PFSK-1 (cell line): Measurements from ENCODE around the gene RHO.

Source experiments
- POLR2AphosphoS5 ChIP-seq: IDR thresholded peaks from 2 replicates; pipeline ENCODE4 v1.6.1; 2012; ENCODE audit warnings: low read depth, mild to moderate bottlenecking, control low read depth, low read length, moderate library complexity
- REST ChIP-seq, 2 experiments: IDR thresholded peaks; 2 replicates each; pipeline versions ENCODE4 v1.6.1 to v1.8.0; 2011 to 2012; ENCODE audit warnings: low read depth in 2 of 2, low read length in 2 of 2, control low read depth in 1 of 2, inconsistent platforms in 1 of 2, mild to moderate bottlenecking in 1 of 2, moderate library complexity in 1 of 2; ENCODE audit not compliant: insufficient read depth in 1 of 2
- SIN3A ChIP-seq: IDR thresholded peaks from 2 replicates; pipeline ENCODE4 v1.6.1; 2012; ENCODE audit warnings: mild to moderate bottlenecking, low read length, moderate library complexity, borderline replicate concordance; ENCODE audit not compliant: insufficient read depth
- TAF1 ChIP-seq: IDR thresholded peaks from 2 replicates; pipeline ENCODE4 v1.6.1; 2012; ENCODE audit warnings: low read length, control low read depth, borderline replicate concordance; ENCODE audit not compliant: insufficient read depth

DNA sequence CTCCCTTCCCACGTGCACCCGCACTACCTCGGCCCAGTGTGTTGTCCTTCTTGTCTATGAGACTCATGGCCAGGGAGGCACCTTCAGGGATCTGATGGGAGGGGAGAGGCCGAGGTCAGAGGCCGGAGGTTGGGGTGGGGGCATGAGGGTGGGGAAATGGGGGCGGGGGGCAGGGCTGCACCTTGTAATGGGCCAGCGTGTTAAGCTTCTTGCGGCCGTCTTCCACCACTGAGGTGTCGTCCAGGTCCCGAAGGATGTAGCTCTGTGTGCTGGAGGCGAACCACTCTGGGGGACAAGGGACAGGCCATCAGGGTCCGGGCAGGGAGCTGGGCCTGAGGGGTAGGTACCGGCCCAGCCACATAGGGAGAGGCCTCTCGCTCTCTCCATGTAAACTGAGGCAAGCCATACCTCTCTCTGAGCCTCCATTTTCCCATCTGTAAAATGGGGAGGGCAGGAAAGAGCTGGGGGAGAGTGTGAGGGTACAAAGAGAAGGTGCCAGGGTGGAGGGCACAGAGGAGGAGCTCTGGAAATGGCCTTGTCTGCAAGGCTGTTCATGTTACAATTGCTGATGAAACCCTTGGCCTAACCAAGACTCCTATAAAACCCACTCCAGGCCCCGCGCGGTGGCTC, 33.3 kb downstream of the RHO start:
- TF ChIP-seq POLR2AphosphoS5 (no peak), TAF1 (no peak), REST (IDR thresholded peaks at IDR 0.05; ENCODE audit: insufficient read depth in 1 of 2, low read depth in 2 of 2, low read length in 2 of 2) (no peak), SIN3A (no peak)
